Superior temporal gyrus (tissue), 1 donor: ENCODE measurements around the gene FAM110A.
"Not testable (repeated sequence)": the region's sequence is repeated elsewhere in the genome, so short reads cannot be mapped to it uniquely, and the experiment has no call there.

Source experiments
- DNase-seq: peaks from one replicate; pipeline ENCODE4 v3.0.0-alpha.2; 2016; ENCODE audit errors: extremely low spot score

The FAM110A gene

DNA sequence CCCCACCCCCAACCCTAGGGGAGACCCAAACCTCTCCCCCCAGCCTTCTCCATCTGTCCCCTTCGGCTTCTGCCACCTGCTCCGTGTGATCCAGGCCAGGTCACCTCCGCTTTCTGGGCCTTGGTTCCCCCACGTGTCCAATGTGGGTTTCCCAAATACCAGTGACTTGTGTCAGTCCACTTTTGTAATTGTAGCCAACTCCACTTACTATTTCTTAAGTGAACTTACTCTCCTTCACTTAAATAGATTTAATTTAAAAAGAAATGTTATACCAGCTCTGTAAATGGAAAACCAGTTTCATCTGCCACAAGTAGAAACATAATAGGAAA lies 10.0 kb upstream of the FAM110A start:
- no peak for DNase-seq

DNA sequence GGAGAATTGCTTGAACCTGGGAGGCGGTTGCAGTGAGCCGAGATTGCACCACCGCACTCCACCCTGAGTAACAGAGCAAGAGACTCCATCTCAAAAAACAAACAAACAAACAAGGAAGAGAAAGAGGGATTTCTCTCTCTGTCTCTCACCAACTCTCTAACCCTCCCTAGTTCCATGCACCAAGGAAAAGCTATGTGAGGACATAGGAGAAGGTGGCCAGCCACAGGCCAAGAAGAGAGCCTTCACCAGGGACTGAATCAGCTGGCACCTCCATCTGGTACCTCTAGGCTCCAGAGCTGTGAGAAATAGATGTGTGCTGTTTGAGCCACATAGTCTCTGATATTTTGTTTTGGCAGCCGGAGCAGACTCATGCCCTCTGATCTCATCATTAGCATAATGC lies 9.0 kb upstream of the FAM110A start:
- no peak for DNase-seq

DNA sequence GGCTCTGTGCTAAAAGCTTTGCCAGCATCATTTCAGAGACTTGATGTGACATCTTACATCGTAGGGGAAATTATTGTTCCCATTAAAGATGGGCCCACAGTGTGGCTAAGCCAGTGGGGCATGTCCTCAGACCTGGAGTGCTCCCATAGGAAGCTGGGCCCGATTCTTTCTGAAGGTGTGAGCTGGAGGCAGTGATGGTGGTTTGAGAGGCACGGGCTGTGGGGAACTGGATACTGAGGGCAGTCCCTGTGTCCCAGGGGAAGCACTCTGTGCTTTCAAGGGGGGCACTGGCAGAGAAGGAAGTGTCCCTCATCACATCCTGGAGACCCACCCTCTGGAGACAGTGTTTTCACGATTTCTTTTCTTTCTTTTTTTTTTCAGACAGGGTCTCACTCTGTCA lies 8.6 kb upstream of the FAM110A start:
- DNase-seq, result no peak

DNA sequence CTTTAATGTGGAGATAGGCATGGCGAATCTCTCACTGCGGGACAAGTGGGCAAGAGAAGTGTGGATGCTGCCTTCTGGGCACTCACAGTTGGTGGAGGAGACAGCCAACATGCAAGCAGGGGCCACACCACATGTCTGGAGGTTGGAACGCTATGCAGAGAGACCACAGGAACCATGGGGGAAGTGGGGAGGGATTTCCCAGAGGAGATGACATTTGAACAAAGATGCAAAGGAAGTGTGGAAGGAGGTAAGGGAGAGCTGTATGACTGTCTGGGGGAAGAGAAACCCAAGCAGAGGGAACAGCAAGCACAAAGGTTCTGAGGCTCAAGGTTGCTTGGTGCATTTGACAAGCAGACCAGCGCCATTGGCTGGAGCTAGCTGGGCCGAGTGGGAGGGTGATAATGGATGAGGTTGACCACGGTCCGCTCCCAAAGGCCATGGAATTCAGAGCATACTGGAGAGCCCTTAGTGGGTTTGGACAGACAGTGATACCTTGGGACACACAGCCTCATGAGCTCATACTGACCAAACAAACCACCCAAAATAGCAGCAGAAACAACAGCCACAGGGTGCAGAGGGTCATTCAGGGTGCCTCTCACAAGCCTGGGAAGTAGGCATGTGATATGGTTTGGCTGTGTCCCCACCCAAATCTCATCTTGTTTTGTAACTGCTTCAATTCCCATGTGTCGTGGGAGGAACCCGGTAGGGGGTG lies 7.6 kb upstream of the FAM110A start:
- no peak for DNase-seq

DNA sequence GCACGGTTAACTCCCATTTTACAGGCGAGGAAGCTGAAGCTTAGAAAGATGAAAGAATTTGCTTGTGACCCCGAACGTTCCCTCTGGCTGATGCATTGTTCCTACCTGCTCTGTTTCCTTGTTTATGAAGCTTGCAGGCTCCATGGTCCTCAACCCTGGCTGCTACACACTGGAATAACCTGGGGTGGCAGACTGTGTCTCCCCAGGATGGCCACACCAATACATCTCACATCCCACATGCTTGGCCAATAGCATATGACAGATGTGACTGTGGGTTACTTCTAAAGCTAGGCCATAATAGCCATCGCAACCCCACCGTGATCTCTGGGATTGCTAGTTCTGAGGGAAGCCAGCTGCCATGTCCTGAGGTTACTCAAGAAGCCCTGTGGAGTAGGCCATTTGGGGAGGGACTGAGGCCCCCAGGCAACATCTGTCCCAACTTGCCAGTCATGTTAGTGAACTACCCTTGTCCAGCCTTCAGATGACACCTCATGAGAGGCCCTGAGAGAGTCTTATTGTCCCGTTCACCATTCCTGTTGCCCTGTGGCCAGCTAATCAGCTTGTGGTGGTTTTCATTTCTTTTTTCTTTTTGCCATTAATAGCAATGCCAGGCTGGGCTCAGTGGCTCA lies 6.7 kb upstream of the FAM110A start:
- no peak for DNase-seq

DNA sequence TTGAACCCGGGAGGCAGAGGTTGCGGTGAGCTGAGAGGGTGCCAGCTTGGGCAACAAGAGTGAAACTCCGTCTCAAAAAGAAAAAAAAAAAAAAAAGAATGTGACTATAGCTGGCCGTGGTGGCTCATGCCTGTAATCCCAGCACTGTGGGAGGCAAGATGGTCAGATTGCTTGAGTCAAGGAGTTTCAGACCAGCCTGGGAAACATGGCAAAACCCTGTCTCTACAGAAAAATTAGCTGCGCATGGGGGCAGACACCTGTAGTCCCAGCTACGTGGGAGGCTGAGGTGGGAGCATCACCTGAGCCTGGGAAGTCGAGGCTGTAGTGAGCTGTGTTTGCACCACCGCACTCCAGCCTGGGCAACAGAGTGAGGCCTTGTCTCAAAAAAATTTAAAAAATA lies 5.5 kb upstream of the FAM110A start:
- DNase-seq, result not testable (repeated sequence)

DNA sequence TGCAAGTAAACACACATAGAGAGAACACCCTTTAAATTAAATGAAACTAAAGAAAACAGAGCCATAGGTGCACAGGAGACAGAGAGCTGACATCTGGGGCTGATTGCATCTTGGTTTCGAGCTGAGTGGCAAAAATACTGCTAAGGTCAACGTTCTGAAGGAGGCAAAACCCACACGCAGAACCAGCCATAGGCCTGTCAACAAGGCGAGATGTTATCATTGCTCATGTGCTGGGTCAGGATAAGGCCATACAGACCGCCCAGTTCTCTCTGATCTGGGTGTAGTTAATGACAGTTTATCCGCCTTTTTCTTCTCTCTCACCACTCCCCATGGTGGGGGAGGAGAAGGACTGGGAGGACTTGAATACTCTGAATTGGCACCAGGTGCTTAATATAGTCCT lies 4.5 kb upstream of the FAM110A start:
- DNase-seq, result no peak

DNA sequence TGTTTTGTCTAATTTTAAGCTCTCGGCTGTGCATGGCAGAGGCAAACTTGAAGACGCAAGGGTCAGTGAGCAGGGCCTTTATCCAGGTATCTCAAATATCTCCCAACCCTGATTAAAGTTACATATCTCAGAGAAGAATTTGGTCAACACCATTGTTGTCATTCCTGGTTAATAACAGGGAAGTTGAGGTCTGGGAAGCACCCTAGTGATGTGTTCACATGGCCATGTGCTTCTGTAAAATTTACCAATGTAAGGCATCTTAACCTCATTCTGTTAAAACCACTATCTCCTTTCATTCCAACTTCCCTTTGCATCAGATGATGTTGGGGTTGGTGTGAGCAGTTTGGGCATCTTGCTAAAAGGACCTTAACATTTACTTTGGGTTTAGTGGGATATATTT lies 4.0 kb upstream of the FAM110A start:
- no peak for DNase-seq

DNA sequence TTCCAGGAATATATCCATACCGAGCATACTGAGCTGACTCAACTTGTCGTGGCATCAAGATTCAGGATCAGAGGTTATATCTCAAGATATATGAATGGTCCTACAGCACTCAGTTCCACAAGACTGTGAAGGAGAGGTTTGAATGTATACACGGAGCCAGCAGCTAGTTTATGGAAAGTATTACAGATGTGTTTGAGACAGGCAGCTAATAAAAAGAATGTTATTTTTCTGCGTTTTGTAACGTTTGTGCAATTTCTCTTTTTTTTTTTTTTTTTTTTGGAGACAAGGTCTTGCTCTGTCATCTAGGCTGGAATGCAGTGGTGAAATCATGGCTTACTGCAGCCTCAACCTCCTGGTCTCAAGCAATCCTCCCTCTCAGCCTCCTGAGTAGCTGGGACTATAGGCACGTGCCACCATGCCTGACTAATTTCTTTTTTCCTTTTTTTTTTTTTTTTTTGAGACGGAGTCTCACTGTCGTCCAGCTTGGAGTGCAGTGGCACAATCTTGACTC lies 3.4 kb upstream of the FAM110A start:
- DNase-seq, result no peak

DNA sequence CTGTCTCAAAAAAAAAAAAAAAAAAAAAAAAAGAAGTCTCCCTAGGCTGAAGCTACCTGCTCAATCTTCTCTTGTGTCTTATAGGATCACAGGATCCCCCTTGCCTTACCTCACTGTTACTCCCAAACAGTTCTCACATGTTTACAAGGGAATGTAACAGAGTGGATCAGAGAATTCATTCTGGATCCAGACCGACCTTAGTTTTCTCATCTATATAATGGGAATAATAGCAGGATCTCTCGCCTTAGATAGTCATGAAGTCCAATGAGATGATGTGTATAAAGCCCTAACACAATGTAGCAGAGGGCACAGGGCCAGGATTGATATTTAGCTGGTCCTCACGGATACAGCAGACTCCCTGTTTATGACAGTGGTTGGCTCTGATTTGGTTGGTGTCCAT lies 2.3 kb upstream of the FAM110A start:
- no peak for DNase-seq

DNA sequence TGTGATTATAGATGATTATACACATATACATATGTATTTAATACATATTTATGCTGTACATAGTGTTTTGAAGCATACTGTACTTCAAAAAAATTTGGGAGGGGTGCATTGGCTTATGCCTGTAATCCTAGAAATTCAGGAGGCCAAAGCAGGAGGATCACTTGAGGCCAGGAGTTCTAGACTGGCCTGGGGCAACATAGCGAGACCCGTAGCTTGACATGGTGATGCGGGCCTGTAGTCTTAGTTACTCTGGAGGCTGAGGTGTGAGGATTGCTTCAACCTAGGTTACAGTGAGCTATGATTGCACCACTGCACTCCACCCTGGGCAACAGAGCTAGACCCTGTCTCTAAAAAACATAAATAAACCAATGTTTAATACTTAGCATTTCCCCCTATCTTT lies 1.6 kb upstream of the FAM110A start:
- DNase-seq, result no peak

DNA sequence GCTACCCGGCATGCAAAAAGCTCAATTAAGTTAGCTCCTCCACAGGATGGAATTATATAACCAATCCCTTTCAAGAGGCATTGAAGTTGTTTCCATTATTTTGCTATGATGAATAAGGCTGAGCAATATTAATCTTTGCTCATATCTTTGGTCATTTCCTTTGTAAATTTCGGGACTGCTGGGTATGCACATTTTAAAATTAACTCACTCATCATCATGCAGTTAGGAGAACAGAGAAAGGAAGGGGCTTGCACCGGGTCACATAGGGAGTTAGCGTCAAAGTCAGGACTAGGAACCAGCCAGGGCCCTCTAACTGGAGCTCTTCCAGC lies 430 bp upstream of the FAM110A start:
- peak; percentile 34 for DNase-seq

DNA sequence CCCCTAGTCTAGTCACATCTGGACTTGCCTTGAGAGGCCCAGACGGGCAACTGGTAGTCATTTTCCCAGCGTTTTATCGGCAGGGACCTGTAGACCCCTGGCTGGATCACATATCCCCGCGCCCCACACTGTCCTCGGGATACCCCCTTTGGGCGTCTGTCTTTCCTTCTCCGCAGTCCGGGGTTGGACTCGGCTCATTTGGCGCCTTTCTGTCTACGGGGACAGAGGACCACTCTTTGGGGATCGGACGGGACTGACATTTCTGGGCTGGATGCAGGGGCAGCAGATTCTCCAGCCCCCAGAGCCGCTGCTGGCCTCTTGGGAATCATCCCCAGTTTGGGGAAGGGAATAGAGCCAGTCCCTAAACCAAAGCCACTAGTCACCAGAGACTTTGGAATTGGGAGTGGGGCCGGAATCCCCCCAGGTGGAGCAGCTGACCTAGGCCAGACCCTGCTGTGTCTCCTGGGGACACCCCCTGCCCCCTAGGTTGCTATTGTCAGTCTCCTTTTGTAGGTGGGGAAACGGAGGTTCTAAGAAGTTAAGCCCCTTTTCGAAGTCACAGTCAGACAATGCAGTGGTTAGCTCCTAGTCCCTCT lies 734 bp downstream of the FAM110A start:
- DNase-seq, result no peak

DNA sequence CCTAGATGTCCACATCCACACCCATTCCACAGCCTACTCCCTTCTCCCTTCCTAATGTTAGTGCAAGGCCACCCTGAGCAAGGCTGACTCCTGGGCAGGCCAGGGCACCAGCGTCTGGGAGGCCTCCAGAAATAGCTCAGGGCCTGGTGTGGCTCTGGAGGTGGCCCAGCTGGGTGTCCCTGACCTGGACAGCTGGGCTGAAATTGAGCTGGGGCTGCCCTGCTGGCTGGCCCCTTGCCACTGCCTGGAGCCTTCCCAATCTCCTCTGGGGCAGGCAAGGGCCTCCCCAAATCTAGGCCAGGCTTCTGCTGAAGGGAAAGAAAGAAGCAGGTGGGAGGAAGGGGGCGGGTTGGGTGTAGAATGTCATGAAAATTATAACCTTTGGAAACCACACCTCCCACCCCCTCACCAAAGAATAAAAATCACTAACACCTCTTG lies 2.1 kb downstream of the FAM110A start:
- DNase-seq, result no peak

DNA sequence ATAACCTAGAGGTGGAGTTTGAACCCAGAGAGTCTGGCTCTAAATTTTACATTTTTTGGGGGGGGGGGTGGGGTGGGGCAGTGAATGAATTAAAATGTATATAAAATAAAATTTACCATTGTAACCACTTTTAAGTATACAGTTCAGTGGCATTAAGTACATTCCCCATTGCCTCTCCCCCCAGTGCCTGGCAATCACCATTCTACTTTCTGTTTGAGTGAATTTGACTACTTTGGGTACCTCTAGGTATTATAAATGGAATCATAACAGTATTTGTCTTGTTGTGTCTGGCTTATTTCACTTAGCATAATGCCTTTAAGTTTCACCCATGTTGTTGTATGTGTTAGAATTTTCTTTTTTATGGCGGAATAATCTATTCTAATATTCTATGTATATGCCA lies 2.7 kb downstream of the FAM110A start:
- DNase-seq, result no peak

DNA sequence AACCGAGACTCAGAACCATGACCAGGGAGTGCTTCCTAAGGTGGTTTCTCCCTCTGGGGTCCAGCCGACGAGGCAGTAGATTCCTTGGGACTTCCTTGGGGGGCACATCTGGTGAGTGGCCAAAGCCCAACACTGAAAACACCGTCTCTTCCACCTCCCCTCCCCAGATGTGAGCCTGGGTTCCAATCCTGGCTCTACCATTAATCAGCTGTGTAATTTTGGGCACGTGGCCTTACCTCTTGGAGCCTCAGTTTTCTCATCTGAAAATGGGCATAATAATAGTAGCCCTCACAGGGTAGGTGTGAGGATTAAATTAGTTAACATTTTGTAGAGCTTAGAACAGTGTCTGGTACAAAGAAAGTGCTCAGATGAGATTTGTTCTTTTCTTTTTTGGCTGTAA lies 5.5 kb downstream of the FAM110A start:
- no peak for DNase-seq

DNA sequence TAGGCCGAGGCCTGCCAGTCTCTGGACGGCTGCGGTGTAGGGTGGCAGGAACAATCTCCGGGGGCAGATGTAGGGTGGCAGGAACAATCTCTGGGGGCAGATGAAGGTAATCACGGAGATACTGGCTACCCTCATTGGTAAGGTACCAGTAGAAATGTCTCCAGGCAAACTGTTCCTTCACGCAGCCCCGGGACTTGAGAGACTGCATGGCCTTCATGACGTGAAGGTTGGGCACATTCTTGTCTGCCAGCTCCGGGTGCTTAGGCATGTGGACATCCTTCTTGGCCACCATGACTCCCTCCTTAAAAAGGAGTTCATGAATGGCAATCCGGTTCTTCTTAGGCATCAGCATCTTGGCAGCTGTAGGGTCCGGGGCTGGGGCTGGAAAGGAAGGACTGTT lies 6.1 kb downstream of the FAM110A start:
- DNase-seq, result no peak

DNA sequence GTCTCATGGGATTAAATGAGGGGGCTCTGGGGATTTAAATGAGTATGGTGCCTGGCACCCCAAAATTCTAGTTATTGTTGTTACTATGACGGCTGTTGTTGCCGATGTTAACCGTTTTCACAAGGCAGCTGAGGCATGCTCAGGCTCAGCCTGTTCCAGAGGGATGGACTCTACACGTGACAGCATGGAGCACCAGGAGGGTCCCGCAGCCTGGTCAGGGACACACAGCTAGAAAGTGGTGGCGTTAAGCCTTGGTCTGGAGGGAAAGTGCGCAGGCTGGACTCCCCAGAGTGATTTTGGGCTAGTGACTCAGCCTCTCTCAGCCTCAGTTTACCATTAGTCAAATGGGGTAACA lies 7.0 kb downstream of the FAM110A start:
- DNase-seq, result no peak

DNA sequence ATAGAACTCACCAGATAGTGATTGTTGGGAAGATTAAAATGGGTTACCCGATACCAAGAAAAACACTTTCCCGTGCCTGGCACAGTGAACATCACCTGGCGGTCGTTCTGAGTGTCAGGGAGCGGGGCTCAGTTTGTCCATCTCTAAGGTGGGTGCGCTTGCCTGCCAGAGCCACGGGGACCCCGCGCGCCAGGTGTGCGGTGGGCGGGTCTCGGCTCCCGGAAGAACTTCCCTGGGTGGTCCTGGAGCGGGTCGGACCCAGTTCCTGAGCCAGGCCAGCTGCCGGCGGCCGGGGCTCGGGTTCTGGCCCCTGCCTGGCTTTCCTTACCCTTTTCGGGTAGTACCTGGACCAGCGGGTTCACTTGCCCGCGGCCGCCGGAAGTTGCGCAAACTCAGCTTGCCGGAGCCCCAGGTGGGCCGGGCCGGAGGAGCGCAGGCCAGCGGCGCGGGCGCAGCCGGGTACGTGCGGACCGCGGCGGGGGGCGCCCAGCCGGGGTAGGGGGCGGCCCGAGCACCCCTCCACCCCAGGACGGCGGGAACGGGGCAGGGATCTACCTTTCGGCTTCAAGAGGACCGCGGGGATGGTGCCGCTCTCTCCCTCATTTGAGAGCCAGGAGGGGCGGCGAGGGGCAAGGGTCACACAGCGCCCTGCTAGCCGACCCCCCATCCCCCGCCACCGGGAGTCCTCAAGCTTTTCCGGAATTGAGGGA lies 7.5 kb downstream of the FAM110A start:
- no peak for DNase-seq

DNA sequence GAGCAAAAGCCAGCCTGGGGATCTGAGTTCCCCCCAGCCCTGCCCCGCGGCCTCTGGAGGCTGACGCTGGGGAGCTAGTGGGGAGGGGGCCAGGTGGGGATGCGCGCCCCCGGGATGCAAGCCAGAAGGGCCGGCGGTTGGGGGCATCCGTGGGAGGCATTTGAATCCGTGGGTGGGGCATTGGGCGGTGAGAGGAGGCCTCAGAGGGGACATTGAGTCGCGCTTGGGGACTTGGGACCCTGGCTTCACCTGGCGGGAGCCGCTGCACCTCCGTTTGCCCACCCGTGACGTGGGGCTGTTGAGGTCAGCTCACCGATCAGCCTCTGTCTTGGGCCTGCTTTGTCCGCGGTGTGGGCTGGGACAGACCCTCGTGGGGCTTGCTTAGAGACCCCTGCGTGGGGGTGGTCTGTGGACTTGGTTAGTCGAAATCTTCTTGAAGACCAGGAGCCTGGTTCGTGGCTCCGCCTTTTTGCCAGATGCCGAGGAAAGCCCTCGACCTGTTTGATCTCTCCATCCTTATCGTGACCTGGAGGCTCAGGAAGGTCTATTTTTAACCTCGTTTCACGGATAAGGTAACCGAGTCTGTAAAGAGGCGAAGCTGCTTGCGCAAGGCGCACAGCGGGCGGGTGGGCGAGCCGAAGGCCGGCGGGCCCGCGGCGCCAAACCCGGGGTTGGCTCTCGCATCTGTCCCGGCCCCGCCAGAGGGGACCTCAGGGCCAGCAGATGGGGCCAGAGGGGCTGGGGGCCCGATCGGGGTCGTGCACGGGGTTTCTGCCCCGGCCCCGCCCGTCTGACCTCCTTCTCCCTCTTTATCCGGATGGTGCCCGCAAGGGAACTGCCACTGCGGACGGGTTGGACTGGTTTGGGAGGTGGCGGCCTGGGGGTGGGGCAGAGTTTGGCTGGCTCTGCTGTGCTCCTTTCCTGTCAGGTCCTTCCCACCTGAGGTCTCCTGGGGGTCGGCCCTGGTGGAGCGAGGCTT lies 8.3 kb downstream of the FAM110A start:
- DNase-seq, result no peak

DNA sequence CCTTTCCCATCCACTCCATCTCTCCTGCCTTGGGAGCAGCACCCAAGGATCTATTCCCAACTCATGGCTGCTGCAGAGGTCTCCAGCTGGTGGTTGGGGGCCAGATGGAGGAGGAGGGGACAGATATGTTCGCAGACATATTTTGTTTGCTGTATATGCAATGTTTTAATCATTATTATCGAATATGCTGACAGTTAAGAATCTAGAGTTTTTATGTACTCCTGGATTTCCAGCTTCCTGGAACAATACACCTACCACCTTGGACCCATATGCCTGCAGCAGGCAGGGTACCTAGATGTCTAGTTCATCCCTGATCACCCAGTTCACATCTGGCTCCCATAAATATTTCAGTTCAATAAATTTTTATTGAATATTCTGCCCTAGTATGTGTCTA lies 9.0 kb downstream of the FAM110A start:
- no peak for DNase-seq

DNA sequence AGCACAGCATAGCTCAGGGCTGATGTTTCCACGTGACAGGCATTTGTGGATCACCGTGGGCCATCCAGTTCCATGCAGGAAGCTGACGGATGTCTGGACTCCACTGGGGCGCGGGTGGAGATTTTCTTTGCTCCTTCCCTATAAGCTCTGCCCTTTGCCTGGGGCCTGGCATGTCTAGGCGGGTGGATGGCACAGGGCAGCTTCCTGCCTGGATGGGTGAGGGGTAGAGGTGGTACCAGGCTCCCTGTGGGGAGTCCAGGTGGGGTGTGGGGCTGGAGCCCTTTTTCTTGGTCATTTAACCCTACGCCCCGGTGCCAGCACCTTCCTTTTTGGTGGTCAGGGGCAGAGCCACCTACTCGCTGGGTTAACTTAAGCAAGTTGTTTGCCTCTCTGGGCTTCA lies 10.4 kb downstream of the FAM110A start:
- DNase-seq, result no peak
